ENCODE data around the gene HEATR5A. TPM values are rescaled to one million over a fixed set of nuclear protein-coding genes. Genes with fewer than 3 reads are reported as not detected.
A peak's percentile ranks its signal among the peaks of the same experiment; 100 is the strongest.

HEATR5A gene
- 29.2 TPM for total RNA-seq (2013)
- polyA plus RNA-seq (10 to 100 TPM; 13.1 to 21.0 (median 16.8) TPM), polyA minus RNA-seq (8.3 and 10.1 TPM in 2 replicates), total RNA-seq (7.9 to 27.0 (median 11.8) reads per million in 11 experiments)

- H3K36me3 ChIP-seq (replicated peaks in 1 of 2; ENCODE audit: control insufficient read depth in 1 of 2, insufficient read depth in 2 of 2, low read length in 2 of 2), result no peaks in the 10 kb centered on the region
- H3K36me3 Mint-ChIP-seq, result peaks cover 6 to 11% of the 10 kb centered on the region in 2 donors
- peak within 1 kb of the TSS; percentile 86 to 96 (median 94) for H3K27ac Mint-ChIP-seq
- H3K79me2 ChIP-seq (ENCODE audit: insufficient read depth, low read length), result peaks cover 47% of the 10 kb centered on the region
- peak; percentile 87 to 91 (median 90) for DNase-seq
- H3K4me1 ChIP-seq (ENCODE audit: control insufficient read depth in 1 of 2, insufficient read depth in 2 of 2, low read length in 2 of 2), result peaks cover 18 to 26% of the 10 kb centered on the region in 2 donors
- H3K4me3 ChIP-seq (replicated peaks in 1 of 3; ENCODE audit: low read depth in 2 of 3, low read length in 3 of 3), result peak within 1 kb of the TSS; percentile 77 to 100 (median 99)
- peaks cover 25% of the 10 kb centered on the region for H4K20me1 ChIP-seq (ENCODE audit: insufficient read depth, low read length)
- peaks cover 26% of the 10 kb centered on the region for H3K4me1 Mint-ChIP-seq
- peak within 1 kb of the TSS; percentile 86 for H3K4me2 ChIP-seq (replicated peaks; ENCODE audit: extremely low read depth, low read length, poor library complexity, severe bottlenecking)
- H3K4me3 Mint-ChIP-seq, result peak within 1 kb of the TSS; percentile 98
- H2AFZ ChIP-seq (ENCODE audit: insufficient read depth, low read depth, low read length, poor library complexity, severe bottlenecking), result peak within 1 kb of the TSS; percentile 88
- under 1% methylated on average over 55 of the region's 56 CpGs for WGBS (ENCODE audit: insufficient coverage)
- no peaks in the 10 kb centered on the region for H3K27me3 ChIP-seq (ENCODE audit: control insufficient read depth in 2 of 2, insufficient read depth in 2 of 2, low read length in 2 of 2)
- peak within 1 kb of the TSS; percentile 78 to 94 for H3K27ac ChIP-seq (ENCODE audit: low read depth in 1 of 2, low read length in 2 of 2)
- H3K27me3 Mint-ChIP-seq (ENCODE audit: low read depth in 3 of 3), result peaks cover 0 to 1% (median 0%) of the 10 kb centered on the region in 3 donors
- peak within 1 kb of the TSS; percentile 93 for H3K9ac ChIP-seq (ENCODE audit: insufficient read depth, low read length, poor library complexity, severe bottlenecking)
- TF ChIP-seq CTCF (IDR thresholded peaks at IDR 0.05), result no peak
- intact Hi-C loops (cut with micrococcal nuclease), result loop anchor here in 1 of 2 donors (10.0 kb wide), 1 partner anchor 134 kb away; no protein-coding TSS in a partner anchor
- no peaks in the 10 kb centered on the region for H3K9me3 ChIP-seq (replicated peaks in 1 of 2; ENCODE audit: control insufficient read depth in 1 of 2, insufficient read depth in 1 of 2, low read length in 2 of 2)
- peaks cover 0 to 3% (median 0%) of the 10 kb centered on the region in 7 donors for H3K9me3 Mint-ChIP-seq
Observed at GRCh38 chr14:31420319-31421111, at the start of gene HEATR5A. Gene HEATR5A (minus strand): TSS chr14:31420550. CDS start chr14:31402975, 17,575 bp downstream.

DNA sequence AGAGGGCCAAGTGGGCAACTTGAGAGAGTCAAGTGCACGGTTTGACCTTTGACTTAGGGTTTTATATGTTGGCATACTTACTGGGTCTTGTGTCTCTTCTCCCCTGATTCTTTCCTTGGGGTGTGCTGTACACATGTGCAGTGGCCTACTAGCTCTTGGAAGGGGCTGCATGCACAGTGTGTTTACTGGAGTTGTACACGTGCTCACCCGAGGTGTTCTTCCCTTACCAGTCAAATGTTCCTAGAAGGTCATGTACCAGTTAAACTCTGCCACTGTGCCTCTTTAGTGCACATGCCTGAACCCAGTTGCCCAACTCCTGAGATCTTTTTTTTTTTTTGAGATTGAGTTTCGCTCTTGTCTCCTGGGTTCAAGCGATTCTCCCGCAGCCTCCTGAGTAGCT, 46.2 kb upstream of the HEATR5A start:
- H3K9ac ChIP-seq (ENCODE audit: insufficient read depth, low read length, poor library complexity, severe bottlenecking), result no peak overlapping the region
- H3K4me1 Mint-ChIP-seq, result peaks cover 4% of the 10 kb centered on the region
- no peak for DNase-seq
- no peak overlapping the region for H3K27ac ChIP-seq (ENCODE audit: low read depth in 1 of 2, low read length in 2 of 2)
- no peak overlapping the region for H3K4me3 ChIP-seq (replicated peaks in 1 of 3; ENCODE audit: low read depth in 2 of 3, low read length in 3 of 3)
- H3K36me3 Mint-ChIP-seq, result no peaks in the 10 kb centered on the region
- intact Hi-C loops (cut with micrococcal nuclease), result no loop called here
- H3K4me1 ChIP-seq (ENCODE audit: control insufficient read depth in 1 of 2, insufficient read depth in 2 of 2, low read length in 2 of 2), result no peaks in the 10 kb centered on the region
- no peaks in the 10 kb centered on the region for H3K36me3 ChIP-seq (replicated peaks in 1 of 2; ENCODE audit: control insufficient read depth in 1 of 2, insufficient read depth in 2 of 2, low read length in 2 of 2)
- no peaks in the 10 kb centered on the region for H3K79me2 ChIP-seq (ENCODE audit: insufficient read depth, low read length)
- no peak for TF ChIP-seq CTCF (IDR thresholded peaks at IDR 0.05)
- H4K20me1 ChIP-seq (ENCODE audit: insufficient read depth, low read length), result no peaks in the 10 kb centered on the region
- peaks cover 0 to 4% (median 0%) of the 10 kb centered on the region in 7 donors for H3K9me3 Mint-ChIP-seq
- no peak overlapping the region for H3K4me2 ChIP-seq (replicated peaks; ENCODE audit: extremely low read depth, low read length, poor library complexity, severe bottlenecking)
- no peaks in the 10 kb centered on the region for H3K9me3 ChIP-seq (replicated peaks in 1 of 2; ENCODE audit: control insufficient read depth in 1 of 2, insufficient read depth in 1 of 2, low read length in 2 of 2)
- no peak overlapping the region for H2AFZ ChIP-seq (ENCODE audit: insufficient read depth, low read depth, low read length, poor library complexity, severe bottlenecking)
- no peak overlapping the region for H3K27ac Mint-ChIP-seq
- WGBS (ENCODE audit: insufficient coverage), result 92% methylated on average over 6 of the region's 6 CpGs
- H3K27me3 ChIP-seq (ENCODE audit: control insufficient read depth in 2 of 2, insufficient read depth in 2 of 2, low read length in 2 of 2), result no peaks in the 10 kb centered on the region
- no peak overlapping the region for H3K4me3 Mint-ChIP-seq
- H3K27me3 Mint-ChIP-seq (ENCODE audit: low read depth in 3 of 3), result peaks cover 0 to 1% (median under 1%) of the 10 kb centered on the region in 3 donors

Data from CD14-positive monocyte (primary cell).